Skin epidermis (tissue), 12 donors: ENCODE data around the gene IL22RA1.

Experiments used
- H3K27ac ChIP-seq, 21 experiments: fragments of 200-600 bp; sonication (generic) in 11 of 21; one replicate each; pipeline ENCODE4 v1.5.0; 2020; ENCODE audit warnings: mild to moderate bottlenecking in 3 of 21, inconsistent platforms in 2 of 21, moderate library complexity in 2 of 21
- H3K4me3 ChIP-seq, 7 experiments: fragments of 200-600 bp; sonication (generic) in 2 of 7; one replicate each; pipeline ENCODE4 v1.5.0; 2020; ENCODE audit warnings: inconsistent platforms in 2 of 7, mild to moderate bottlenecking in 2 of 7, moderate library complexity in 1 of 7

Gene IL22RA1

DNA sequence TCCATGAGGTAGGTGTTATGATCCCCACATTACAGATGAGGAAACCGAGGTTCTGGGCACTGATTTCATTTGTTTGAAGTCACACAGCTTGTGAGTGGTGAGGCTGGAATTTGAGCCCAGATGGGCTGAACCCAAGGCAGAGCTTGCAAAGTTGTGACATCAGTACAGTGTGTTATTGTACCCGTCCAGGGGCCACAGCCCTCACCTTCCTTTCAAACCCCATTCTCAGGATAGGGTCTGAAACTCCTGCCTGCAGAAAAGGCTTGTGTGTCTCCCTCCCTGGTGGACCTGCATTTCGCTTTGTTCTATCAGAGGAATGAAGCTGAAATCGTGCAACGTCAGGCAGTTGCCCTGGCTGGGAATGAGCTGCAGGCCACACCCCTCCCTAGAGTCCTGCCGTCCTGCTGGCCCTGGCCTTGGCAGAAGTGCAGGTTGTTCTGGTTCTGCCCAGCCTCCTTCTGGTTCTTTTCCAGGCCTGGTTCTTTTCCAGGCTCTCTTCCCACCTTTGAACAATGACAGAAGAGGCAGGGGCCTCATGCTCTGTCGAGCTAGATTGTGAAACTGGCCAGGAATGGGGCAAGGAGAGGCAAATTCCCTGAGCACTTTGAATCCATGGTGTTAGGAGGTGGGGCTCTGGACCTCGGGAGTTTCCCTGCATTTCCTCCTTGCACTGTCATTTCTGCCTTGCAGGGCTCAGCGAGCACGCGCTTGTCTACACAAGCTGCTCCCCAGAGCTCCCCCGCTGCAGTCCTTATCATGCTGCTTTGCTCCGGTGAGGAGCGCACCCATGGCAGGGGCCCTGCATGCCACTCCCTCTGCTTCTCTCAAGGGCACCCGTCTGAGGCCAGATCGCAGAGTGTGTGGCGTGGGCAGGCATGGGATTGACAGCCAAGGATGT lies 22.8 kb downstream of the IL22RA1 start:
- H3K4me3 ChIP-seq: no peak overlapping the region
- peak overlapping the region in 20 of 21 experiments; percentile 7 to 84 (median 73) for H3K27ac ChIP-seq

DNA sequence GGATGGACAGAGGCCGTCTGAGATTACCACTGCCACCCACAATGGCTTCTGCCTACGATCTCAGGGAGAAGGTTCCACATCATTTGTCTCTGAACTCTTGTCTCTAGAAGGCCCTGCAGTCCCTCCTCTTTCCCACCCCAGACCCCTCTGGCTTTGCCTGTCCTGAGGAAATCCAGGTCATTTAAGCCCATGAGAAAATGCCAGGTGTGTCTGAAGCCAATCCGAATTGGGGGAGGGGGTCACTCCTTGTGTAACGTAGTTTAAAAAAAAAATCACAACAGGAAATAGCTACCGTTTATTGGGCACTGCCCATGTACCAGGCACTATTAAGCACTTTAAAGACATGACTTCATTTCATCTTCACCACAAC lies 23.5 kb downstream of the IL22RA1 start:
- Histone ChIP-seq H3K4me3 (no peak overlapping the region), H3K27ac (peak overlapping the region in 19 of 21 experiments; percentile 7 to 84 (median 71))

DNA sequence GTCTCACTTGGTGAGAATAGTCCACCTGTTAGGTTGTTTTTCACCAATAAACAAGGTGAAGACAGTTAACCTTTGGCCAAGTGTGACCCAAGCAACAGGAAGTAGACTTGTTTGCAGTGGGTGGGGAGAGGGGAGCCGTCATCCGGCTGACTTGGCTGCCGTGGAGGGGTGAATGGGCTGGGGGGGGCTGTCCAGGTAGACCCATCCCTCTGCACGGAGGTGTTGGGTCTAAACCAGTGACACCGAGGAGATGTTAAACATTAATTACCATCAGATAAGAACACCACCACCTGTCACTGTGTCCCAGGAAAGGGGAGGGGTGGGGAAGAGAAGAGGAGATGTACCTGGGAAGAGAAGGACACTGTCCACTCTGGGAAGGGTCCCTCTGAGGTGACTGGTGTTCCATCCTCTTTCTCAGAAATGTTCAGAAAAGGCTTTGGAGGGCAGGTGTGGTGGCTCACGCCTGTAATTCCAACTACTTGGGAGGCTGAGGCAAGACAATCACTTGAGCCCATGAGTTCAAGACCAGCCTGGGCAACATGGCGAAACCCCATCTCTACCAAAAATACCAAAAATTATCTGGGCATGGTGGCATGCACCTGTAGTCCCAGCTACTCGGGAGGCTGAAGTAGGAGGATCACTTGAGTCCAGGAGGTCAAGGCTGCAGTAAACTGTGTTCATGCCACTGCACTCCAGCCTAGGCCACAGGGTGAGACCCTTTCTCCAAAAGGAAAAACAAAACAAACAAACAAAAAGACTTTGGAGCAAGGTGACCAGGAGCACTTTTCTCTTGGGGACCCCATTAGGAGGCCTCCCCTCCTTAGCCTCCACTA lies 24.3 kb downstream of the IL22RA1 start:
- no peak overlapping the region for H3K4me3 ChIP-seq

DNA sequence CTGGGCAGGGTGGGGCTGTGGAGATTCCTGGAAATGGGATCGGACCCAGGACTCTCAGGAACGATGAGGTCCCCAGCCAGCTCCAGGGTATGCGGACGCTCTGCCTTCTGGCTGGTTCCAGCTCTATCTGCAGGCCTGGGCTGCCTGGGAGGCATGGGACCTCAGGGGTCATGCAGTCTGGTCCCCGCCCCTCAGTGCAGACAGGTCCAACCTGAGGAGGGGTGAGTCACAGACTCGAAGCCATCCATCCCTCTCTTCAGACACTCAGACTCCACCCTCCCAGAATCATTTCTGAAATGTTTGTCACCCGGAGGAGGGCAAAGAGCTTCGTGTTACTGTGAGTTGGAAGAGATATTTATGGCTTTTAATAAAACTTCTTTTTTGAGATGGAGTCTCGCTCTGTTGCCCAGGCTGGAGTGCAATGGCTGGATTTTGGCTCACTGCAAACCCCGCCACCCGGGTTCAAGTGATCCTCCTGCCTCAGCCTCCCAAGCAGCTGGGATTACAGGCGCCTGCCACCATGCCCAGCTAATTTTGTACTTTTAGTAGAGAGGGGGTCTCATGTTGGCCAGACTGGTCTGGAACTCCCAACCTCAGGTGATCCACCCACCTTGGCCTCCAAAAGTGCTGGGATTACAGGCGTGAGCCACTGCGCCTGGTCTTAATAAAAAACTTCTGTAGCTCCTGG lies 25.1 kb downstream of the IL22RA1 start:
- H3K27ac ChIP-seq: peak overlapping the region in 14 of 21 experiments; percentile 11 to 84 (median 51)

More for the DNA sequence above, 24.3 kb downstream of the IL22RA1 start:
- H3K27ac ChIP-seq: peak overlapping the region in 17 of 21 experiments; percentile 11 to 84 (median 71)

DNA sequence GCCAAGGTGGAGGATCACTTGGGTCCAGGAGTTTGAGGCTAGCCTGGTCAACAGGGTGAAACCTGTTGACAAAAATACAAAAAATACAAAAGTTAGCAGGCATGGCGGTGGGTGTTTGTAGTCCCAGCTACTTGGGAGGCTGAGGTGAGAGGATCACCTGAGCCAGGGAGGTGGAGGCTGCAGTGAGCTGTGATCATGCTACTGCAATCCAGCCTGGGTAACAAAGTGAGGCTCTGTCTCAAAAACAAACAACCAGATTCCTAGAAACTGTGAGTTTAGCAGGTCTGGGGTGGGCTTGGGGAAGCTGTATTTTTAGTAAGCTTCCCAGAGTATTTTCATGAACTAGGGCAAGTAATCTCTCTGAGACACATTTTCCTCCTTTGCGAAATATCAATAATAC lies 25.8 kb downstream of the IL22RA1 start:
- peak overlapping the region in 5 of 21 experiments; percentile 5 to 80 (median 30) for H3K27ac ChIP-seq
- H3K4me3 ChIP-seq: no peak overlapping the region

More for the DNA sequence above, 25.1 kb downstream of the IL22RA1 start:
- no peak overlapping the region for H3K4me3 ChIP-seq

DNA sequence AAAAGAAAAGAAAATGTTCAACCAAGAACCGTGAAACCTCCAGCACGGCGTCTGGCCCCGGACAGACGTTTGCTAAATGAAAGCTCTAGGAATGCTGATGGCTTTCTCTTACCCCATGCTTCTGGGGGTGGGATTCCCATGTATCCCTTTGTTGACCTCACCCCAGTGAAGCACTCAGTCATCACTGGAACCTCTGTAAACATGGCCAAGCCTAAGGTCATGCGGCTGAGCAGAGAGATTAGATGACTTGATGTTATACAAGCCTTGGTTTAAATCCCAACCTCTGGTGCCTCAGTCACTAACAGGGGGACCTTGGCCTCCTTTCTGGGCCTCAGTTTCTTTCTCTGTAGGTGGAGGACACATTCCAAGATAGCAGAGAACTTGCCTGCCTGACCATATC lies 28.2 kb downstream of the IL22RA1 start:
- Histone ChIP-seq H3K4me3 (no peak overlapping the region), H3K27ac (no peak overlapping the region)

DNA sequence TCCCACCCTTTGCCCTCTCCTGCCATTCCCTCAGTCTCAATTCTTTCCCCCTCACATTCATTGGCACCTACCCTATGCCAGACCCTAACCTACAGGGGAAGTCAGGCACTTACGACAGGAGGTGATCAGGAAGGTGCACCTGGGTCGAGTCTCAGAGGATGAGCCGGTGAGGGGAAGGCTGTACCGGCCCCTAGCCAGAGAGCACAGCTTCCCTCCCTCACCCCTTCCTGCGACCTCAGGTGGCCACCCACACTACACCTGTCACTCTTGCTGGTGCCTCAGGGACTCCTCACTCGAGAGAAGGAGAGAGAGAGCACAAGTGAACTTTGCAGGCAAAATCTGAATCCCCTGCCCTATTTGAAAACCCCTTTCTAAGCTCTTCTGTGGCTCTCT lies 29.3 kb downstream of the IL22RA1 start:
- Histone ChIP-seq H3K4me3 (no peak overlapping the region), H3K27ac (no peak overlapping the region)

DNA sequence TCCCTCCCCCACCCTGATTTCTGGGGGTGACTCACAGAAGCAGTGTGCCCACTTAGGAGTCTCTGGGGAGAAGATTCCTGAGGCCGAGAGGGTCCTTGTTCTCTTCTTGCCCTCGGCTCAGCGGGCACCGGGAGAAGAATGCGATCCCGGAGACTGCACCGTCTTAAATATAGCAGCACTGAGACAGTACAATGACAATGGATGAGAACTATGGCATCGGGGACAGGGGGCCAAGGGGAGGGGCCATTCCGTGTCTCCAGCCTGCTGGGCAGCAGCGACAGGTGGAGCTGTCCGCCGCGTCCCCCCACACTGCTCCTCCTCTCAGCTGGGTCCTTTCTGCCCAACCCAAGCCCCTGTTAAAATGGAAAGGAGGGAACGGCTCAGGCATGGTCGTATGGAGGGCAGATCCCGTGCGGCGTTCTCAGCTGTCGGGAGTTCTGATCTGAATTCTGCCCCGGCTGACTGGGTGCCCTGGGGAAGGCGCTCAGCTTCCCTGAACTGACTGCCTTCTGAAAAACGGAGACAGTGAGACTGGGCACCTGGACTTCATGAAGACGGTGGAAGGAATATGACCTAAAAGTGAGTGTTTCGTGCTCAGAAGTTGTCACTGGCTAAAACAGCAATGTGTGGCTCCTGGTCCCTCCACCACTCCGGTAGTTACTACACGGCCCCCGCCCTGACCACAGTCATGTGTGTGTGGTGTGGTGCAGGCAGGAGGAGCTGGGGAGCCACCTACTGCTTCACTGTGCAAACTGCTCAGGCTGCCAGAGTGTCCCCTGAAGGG lies 30.8 kb downstream of the IL22RA1 start, which contains the start of gene MYOM3:
Gene MYOM3, minus strand, starts transcription at position 140 of the 784 bp plus-strand sequence. CDS start 3,499 bp downstream, outside the sequence.
- Histone ChIP-seq H3K27ac (peak within 1 kb of the TSS in 20 of 21 experiments; percentile 7 to 80 (median 67)), H3K4me3 (peak within 1 kb of the TSS in 2 of 7 experiments; percentile 7 to 32)

DNA sequence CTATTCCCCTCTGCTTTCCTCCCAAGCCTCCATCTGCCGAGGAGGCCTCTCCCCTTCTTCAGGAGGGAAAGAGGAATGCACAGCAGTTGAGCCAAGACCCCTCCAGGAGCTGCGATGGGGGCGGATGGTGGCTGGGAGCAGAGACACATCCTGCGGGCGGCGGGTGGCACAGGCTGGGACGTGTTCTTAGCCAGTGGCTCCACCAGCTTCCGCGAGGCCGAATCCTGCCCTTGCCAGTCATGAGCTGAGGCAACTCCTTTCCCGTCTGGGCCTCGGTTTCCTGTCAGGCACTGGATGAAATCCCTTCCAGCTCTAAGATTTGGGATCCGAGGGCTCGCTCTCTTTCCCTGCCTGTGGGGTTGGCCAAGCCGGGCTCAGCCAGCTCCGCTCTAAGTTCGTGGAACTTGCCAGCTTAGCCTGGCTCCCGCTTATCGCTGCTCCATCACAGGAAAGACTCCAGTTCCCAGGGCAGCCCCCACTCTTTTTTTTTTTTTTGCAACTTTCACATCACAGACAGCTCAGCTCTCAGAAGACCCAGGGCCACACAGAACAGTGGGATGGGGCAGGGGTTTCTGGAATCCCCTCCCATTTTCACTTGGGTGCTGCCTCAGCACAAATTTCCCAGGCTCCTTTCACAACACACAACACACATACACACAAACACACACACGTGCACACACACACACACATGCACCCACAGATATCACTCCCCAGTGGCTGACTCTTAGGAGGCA lies 31.5 kb downstream of the IL22RA1 start:
- Histone ChIP-seq H3K27ac (peak overlapping the region in 20 of 21 experiments; percentile 7 to 80 (median 67)), H3K4me3 (no peak overlapping the region)

DNA sequence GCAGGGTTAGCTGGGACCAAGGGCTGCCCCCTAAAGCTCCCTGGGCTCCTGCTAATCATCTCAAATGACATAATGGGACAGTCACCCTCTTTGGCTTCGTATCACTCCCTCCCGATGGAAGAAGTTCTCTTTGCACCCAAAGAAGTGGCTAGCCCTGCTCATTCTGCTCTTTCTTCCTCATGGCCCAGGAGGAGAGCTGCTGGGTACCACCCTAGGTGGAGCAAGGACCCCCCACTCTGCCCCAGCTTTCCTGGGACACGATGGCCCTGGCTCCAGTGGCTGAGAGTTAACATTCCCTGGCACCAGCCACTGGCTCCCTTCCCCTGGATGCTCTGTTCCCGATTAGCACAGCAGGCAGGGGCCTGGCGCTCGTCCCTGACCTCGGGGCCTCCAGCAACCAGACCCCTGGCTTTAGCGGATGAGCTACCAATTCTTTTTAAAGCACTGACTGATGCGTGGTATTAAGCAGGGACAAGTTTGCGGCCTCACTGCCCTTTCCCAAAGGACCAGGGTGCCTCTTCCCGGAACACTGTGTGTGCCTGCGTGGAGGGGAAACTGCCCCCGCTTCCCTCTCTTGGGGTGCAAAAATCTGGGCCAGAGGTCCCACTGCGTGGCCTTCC lies 32.2 kb downstream of the IL22RA1 start:
- no peak overlapping the region for H3K4me3 ChIP-seq
- peak overlapping the region in 20 of 21 experiments; percentile 7 to 80 (median 67) for H3K27ac ChIP-seq

DNA sequence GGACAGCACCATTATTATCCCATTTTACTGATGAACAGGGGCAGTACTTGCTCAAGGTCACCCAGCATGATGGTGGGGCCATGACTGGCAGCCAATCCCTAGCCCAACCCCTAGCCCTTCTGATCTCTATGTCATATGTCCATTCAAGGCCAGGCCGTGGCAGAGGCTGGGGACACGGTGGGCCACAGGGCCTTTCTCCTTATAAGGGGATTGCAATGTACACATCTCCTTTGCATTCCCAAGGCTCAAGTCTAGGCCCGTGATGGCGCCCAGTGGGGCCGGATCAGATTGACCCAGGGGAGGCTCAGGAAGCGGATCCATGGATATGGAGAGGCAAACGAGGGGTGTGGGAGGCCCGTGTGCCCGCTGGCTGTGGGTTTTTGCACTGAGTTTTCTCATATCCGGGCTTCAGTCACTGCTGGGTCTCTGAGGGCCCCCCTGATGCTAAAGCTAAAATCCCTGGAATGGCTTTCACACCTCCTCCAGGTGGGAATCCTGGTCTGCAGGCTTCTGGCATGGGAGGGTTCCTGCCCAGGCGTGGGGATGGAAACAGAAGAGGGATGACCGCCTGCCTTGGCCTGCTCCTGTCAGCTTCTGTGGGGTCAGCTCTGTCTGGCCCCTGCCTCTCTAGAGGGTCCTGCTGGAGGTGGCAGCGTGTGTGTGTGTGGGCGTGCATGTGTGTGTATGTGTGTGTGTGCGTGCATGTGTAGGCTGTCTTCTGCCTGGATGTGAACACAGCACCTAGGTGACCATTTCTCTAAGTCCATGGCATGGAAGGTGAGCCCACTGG lies 33.1 kb downstream of the IL22RA1 start:
- Histone ChIP-seq H3K4me3 (no peak overlapping the region), H3K27ac (peak overlapping the region in 12 of 21 experiments; percentile 29 to 92 (median 74))

DNA sequence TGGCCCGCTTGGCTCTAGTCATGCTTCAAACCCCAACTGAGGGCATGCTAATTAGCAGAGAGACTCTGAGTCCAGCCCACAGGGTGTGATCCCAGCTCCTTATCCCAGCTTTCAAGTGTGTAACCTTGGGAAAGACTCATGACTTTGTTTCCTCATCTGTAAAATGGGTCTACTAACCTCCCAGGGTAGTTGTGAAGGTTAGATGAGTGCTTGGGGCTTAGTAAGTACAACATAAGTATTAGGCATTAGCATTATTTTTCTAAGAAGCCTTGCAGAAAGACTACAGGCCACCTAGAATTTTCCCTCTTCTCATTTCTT lies 33.8 kb downstream of the IL22RA1 start:
- Histone ChIP-seq H3K4me3 (no peak overlapping the region), H3K27ac (peak overlapping the region in 12 of 21 experiments; percentile 37 to 92 (median 80))

DNA sequence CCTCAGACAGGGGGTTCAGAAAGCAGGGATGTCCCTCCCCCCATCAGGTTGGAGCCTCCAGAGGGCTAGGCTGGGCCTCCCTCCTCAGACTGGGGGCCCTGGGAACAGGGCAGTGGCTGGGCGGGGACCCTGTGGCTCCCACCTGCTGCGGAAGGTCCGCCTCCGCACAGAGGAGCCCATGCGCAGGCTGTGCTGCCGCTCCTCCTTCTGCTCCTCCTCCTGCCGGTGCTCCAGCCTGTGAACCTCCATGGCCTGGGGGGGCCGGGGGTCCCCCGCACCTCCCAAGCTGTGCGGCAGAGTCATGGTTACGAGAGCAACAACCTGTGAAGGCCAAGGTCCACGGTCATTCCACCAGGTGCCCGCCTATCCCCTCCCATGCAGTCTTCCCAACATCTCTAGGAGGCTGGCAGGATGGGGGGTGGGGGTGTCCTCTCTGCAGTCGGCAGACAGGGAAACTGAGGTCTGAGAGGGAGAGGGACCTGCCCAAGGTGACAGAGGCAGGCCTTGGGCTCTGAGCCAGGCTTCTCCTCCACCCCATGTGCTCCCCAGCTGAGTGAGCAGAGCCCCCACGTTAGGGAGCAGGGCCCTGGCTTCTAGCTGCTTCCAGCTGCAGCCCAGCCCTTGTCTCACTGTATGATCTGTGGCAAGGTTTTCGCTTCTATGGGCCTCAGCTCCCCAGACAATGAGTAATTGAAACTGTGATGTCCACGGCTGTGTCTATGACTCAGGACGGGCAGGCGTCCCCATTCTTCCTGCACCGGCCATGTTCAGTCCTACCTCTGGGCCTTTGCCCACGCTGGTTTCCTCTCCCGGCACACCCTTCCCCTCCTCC lies 34.4 kb downstream of the IL22RA1 start:
- Histone ChIP-seq H3K27ac (peak overlapping the region in 20 of 21 experiments; percentile 34 to 92 (median 74)), H3K4me3 (no peak overlapping the region)

DNA sequence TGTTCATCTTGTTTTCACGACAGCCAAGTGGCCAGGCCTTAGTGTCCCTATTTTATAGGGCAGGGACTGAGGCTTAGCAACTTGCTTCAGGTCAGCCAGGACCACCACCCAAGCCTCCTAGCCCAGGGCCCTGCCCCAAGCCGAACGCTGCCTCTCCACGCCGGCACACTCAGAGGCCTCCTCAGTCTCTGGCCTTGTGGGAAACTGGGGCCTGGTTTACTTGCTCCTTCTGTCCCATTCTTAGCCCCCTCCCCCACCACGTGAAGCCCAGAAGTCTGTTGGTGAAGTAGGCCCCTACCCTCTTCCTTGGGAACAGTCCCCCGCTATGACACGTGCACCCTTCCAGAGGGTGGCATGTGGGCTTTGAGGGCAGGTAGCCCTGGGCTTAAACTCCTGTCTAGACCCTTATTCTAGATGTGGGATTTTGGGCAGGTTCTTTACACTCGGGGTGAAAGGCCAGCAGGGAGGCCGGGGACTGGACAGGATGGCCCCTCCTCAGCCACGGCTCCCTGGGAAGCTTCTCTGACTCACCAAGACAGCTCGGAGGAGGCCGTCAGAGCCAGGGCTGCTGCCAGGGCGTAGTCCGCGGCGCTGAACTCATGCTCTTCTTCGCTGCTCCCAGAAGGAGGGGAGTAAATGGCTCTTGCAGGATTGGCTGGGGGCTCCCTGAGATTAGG lies 35.3 kb downstream of the IL22RA1 start:
- Histone ChIP-seq H3K27ac (peak overlapping the region in 19 of 21 experiments; percentile 34 to 92 (median 77)), H3K4me3 (no peak overlapping the region)

DNA sequence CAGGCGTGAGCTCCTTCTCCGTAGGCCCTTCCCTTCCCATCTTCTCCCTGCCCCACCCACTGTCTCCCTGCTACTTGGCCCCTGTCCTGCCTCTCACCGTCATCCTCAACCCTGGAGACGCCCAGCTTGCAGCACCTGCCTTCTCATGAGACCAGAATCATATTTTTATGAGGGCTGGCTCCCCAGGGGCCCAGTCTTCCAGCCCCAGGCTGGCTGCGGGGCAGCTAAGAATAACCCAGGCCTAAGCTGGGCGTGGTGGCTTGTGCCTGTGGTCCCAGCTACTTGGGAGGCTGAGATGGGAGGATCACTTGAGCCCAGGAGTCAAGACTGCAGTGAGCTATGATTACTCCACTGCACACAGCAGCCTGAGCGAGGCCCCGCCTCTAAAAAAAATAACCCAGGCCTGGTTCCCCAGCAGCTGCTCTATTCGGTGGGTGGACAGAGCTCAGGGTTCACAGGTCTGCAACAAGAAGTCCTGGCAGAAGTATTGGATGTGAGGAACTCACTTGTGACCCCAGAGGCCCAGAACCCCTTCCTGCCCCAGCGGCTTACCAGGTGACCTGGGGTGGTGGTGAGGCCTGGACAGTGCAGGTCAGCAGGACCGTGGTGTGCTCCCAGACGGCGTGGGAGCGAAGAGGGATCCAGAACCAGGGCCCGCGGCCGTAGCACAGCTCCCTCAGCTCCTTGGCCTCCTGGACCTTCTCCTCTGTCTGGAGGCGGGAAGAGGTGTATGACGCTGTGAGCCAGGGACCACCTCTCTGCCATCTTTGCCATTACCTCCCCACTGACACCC lies 37.4 kb downstream of the IL22RA1 start:
- Histone ChIP-seq H3K27ac (peak overlapping the region in 8 of 21 experiments; percentile 16 to 80 (median 60)), H3K4me3 (no peak overlapping the region)
